Measurements from ENCODE around the gene NCK2. TPM values are rescaled to one million over a fixed set of nuclear protein-coding genes. Genes with fewer than 3 reads are reported as not detected.

NCK2 gene
- 24.1 and 30.3 TPM in 2 replicates for total RNA-seq (2014; rRNA removed; shearing (Covaris generic); ENCODE audit: low replicate concordance)

DNA sequence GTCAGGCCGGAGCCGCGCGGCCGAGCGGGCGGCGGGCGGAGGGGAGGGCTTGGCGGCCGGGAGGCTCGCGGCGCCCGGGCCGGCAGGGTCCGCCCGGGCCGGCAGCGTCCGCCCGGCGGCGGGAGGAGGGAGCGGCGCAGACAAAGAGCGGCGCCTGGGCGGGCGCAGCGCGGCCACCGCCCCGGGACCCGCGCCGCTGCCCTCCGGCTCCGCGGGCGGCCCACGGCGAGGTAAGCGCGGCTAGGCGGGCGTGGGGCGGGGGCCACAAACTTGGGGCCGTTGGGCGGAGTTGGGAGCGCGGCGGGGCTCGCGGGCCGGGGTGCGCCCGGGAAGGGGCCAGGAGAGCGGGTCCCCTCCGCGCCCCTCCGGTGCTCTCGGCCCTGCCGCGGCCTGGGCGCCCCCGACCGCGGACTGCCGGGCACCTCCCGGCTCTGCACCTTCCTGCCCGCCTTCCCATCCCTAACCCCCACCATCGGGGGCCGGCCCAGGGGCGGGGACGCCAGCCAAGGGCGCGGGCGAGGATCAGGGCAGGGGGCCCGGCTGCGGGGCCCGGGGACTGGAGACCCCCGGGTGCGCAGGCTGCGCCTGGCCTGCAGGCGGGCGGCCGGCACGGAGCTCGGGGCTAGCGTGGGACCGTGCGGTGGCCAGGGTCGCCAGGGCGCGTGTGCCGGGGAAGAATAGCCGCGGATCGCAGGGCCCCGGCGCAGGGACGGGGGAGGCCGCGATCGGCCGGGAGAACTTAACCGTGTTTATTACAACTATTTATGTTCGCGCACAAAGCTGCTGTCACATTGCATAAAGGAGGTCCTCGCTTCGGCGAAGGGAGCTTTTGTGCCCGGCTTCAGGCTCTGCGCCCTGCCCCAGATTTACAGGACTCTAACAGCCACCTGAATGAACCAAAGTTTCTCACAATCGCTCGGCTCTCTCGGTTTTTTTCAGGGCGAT, at the start of gene NCK2:
NCK2 (plus strand) TSS at position 4 of the 945 bp plus-strand sequence. CDS start 110,152 bp downstream, outside the sequence.
- in situ Hi-C loops (cut with HindIII; ENCODE audit: low pct_unique_long_range_greater_than_20kb, low sequenced_read_pairs) = no loop called here
- peak; percentile 29 for DNase-seq (ENCODE audit: low read depth)

DNA sequence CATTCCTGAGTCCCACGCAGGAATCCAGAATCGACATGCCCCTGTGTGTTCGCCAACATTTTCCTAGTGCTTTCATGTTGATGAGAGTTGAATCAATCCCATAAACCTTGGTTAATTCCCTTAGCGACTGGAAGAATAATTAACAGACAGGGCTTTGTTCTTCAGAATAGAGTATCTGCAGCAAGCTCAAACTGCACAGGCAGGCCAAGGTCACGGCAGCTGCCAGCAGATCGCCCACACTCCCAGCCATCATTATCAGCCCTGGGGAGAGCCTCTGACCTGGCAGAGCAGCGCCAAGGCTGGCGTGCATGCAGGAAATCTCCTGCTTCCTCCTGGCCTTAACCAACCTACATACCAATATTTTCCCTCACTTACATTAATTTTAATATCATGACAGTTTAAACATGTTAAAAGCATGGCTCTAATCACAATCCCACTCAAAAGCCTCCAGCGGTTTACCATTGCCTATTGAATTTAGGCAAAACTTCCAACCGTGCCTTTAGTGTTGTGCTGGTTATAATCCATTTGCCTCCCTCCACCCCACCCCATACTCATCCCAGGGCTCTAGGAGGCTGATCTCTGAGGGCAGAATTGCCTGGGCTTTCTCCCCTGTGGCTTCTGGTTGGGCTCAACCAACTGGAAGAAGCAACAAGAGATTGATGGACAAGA, 46.8 kb upstream of the NCK2 start:
- DNase-seq (ENCODE audit: low read depth) = no peak
- in situ Hi-C loops (cut with HindIII; ENCODE audit: low pct_unique_long_range_greater_than_20kb, low sequenced_read_pairs) = no loop called here

DNA sequence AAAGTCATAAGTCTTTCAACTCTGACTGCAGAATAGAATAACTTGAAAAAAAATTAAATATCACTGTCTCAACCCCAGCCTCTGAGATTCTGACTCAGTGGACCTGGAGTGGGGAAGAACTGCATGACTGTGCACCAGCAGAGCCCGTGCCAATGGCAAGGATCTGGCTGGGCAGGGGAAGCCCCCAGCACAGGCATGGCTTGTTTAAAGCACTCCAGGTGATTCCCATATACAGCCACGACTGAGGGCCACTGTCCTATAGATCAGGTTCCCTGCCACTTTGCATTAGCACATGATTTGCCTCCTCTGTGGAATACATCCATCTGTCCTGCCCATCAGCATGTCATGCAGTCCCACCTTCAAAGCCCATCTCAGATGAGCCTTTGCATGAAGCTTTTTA, 45.9 kb upstream of the NCK2 start:
- no peak for DNase-seq (ENCODE audit: low read depth)
- in situ Hi-C loops (cut with HindIII; ENCODE audit: low pct_unique_long_range_greater_than_20kb, low sequenced_read_pairs) = no loop called here

GRCh38 chr2:105701042-105701441, 43.7 kb upstream of the NCK2 start:
- DNase-seq (ENCODE audit: low read depth) = no peak
- in situ Hi-C loops (cut with HindIII; ENCODE audit: low pct_unique_long_range_greater_than_20kb, low sequenced_read_pairs) = no loop called here

GRCh38 chr2:105708697-105709096, 36.0 kb upstream of the NCK2 start:
- no peak for DNase-seq (ENCODE audit: low read depth)
- in situ Hi-C loops (cut with HindIII; ENCODE audit: low pct_unique_long_range_greater_than_20kb, low sequenced_read_pairs) = no loop called here

GRCh38 chr2:105711394-105711793, 33.3 kb upstream of the NCK2 start:
- DNase-seq (ENCODE audit: low read depth) = no peak
- in situ Hi-C loops (cut with HindIII; ENCODE audit: low pct_unique_long_range_greater_than_20kb, low sequenced_read_pairs) = no loop called here

DNA sequence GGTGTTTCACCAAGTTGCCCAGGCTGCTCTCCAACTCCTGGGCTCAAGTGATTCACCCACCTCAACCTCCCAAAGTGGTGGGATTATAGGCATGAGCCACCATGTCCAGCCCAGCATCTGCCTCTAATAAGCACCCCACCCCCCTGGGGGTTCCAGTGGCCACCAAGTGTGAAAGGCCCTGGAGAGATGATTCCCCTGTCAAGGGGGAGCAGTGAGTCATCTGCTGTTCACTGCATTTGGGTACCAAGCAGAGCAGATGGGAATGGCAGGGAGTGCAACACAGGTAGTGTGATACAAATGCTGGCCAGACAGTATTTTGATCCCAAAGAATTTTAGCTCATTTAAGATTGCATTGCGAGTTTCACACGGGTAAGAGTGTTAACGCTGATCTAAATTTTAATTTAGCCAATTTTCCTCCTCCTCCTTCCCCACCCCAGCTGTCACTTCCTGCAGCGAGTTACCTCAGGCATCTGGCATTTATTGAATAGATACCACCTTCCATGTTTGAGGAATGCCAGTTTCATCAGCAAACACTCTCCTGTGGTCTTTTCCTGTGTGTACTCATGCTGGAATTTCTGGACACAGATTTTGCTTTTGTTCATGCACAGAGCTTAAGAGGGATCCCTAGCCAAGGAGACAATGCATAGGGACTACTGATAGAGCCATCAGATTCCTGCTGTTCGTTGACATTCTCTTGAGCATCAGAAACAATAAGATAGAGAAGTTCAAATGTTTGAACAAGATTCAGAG, 32.4 kb upstream of the NCK2 start:
- in situ Hi-C loops (cut with HindIII; ENCODE audit: low pct_unique_long_range_greater_than_20kb, low sequenced_read_pairs) = no loop called here
- DNase-seq (ENCODE audit: low read depth) = no peak

- DNase-seq (ENCODE audit: low read depth) = no peak
- in situ Hi-C loops (cut with HindIII; ENCODE audit: low pct_unique_long_range_greater_than_20kb, low sequenced_read_pairs) = no loop called here
Observed at GRCh38 chr2:105712981-105713596, 31.6 kb upstream of the NCK2 start.

- DNase-seq (ENCODE audit: low read depth) = no peak
- in situ Hi-C loops (cut with HindIII; ENCODE audit: low pct_unique_long_range_greater_than_20kb, low sequenced_read_pairs) = no loop called here
Observed at GRCh38 chr2:105714141-105714540, 30.6 kb upstream of the NCK2 start.

- no peak for DNase-seq (ENCODE audit: low read depth)
- in situ Hi-C loops (cut with HindIII; ENCODE audit: low pct_unique_long_range_greater_than_20kb, low sequenced_read_pairs) = no loop called here
Observed at GRCh38 chr2:105718846-105719481, 25.7 kb upstream of the NCK2 start.

DNA sequence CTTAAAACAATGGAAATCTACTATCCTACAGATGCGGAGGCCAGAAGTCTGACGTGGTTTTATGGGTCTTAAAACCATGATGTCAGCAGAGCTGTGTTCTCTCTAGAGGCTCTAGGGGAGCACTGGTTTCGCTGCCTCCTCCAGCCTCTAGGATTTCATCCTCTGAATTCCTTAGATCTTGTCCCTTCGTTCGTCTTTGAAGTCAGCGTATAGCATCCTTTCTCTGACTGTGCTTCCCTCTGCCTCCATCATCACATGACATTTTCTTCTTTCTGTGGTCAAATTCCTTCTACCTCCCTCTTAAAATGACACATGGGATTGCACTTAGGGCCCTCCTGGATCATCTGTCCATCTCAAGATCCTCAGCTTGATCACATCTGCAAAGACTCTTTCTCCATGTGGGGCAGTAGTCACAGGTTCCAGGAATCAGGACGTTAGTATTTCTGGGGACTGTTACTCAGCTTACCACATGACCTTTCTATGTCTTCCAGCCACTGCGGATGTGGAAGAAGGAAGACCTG, 22.7 kb upstream of the NCK2 start:
- in situ Hi-C loops (cut with HindIII; ENCODE audit: low pct_unique_long_range_greater_than_20kb, low sequenced_read_pairs) = no loop called here
- DNase-seq (ENCODE audit: low read depth) = no peak

DNA sequence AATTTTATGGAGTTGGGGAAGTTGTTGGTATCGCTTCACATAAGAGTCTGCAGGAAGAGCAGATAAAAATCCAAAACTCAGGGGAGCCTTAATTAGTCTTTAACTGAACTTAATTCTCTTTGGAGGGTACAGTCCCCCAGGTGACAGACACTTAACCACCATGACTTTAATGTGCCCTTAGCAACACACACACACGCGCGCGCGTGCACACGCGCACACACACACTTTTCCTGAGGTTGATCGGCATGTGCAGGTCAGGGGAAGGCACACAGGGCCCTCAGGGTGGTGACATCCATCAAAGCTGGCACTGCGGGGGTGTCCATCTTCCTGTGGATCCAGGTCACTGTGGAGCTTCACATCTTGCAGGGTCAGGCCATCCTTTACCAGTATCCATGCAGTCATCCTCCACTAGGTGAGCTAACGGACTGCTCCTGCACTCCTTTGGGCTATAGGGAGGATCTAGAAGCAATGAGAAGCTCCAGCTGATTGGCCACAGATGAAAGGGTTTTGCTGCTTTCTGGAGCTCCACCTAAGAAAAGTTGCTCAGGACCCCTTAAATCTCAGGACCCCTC, 21.9 kb upstream of the NCK2 start:
- no peak for DNase-seq (ENCODE audit: low read depth)

DNA sequence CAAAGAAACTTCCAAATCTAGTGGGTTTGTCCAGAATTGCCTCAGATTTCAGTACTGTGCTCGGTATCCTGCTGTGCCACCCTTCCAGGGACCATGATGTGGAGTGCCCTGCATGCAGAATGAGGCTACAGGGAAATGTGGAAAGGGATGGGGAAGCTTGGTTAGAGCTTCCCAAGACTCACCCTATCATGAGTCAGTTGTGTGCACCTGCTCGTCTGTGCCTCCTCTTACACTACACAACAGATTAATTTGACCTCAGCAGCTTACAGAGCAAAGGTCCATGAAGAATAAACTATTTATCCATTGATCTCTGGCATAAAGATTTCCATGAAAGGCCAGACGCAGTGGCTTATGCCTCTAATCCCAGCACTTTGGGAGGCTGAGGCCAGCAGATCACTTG, 21.3 kb upstream of the NCK2 start:
- in situ Hi-C loops (cut with HindIII; ENCODE audit: low pct_unique_long_range_greater_than_20kb, low sequenced_read_pairs) = no loop called here
- no peak for DNase-seq (ENCODE audit: low read depth)

More for the DNA sequence above, 21.9 kb upstream of the NCK2 start:
- in situ Hi-C loops (cut with HindIII; ENCODE audit: low pct_unique_long_range_greater_than_20kb, low sequenced_read_pairs) = no loop called here

GRCh38 chr2:105725388-105725787, 19.3 kb upstream of the NCK2 start:
- DNase-seq (ENCODE audit: low read depth) = no peak
- in situ Hi-C loops (cut with HindIII; ENCODE audit: low pct_unique_long_range_greater_than_20kb, low sequenced_read_pairs) = no loop called here

- no peak for DNase-seq (ENCODE audit: low read depth)
- in situ Hi-C loops (cut with HindIII; ENCODE audit: low pct_unique_long_range_greater_than_20kb, low sequenced_read_pairs) = no loop called here
Observed at GRCh38 chr2:105730170-105730569, 14.5 kb upstream of the NCK2 start.

- in situ Hi-C loops (cut with HindIII; ENCODE audit: low pct_unique_long_range_greater_than_20kb, low sequenced_read_pairs) = no loop called here
- DNase-seq (ENCODE audit: low read depth) = no peak
Observed at GRCh38 chr2:105731511-105731910, 13.2 kb upstream of the NCK2 start.

GRCh38 chr2:105732101-105732500, 12.6 kb upstream of the NCK2 start:
- no peak for DNase-seq (ENCODE audit: low read depth)
- in situ Hi-C loops (cut with HindIII; ENCODE audit: low pct_unique_long_range_greater_than_20kb, low sequenced_read_pairs) = no loop called here
